Osteocyte (in vitro differentiated cells): ENCODE data around the gene CSE1L. TPM values are rescaled to one million over a fixed set of nuclear protein-coding genes. Genes with fewer than 3 reads are reported as not detected.

ENCODE experiments used
- DNase-seq: peaks from one replicate; pipeline ENCODE4 v3.0.0; 2021; ENCODE audit warnings: mixed read lengths; ENCODE audit not compliant: unreplicated experiment; ENCODE audit errors: extremely low spot score
- H3K27ac Mint-ChIP-seq: one replicate; pipeline ENCODE4 v1.8.0; 2021; ENCODE audit warnings: mild to moderate bottlenecking, mixed read lengths; ENCODE audit not compliant: unreplicated experiment
- H3K27me3 Mint-ChIP-seq: one replicate; pipeline ENCODE4 v1.8.0; 2021; ENCODE audit warnings: mixed read lengths; ENCODE audit not compliant: unreplicated experiment
- H3K36me3 Mint-ChIP-seq: one replicate; pipeline ENCODE4 v1.8.0; 2021; ENCODE audit warnings: mixed read lengths; ENCODE audit not compliant: unreplicated experiment
- H3K4me1 Mint-ChIP-seq: one replicate; pipeline ENCODE4 v1.8.0; 2021; ENCODE audit warnings: mixed read lengths; ENCODE audit not compliant: unreplicated experiment
- H3K4me3 Mint-ChIP-seq: one replicate; pipeline ENCODE4 v1.8.0; 2021; ENCODE audit warnings: mild to moderate bottlenecking, moderate library complexity, mixed read lengths; ENCODE audit not compliant: unreplicated experiment
- H3K9me3 Mint-ChIP-seq: one replicate; pipeline ENCODE4 v1.8.0; 2021; ENCODE audit warnings: mixed read lengths; ENCODE audit not compliant: unreplicated experiment
- CTCF ChIP-seq: fragments of 200-600 bp; sonication (generic); IDR thresholded peaks from 2 replicates; pipeline ENCODE4 v1.5.0; 2021; ENCODE audit warnings: antibody characterized with exemption, mild to moderate bottlenecking, moderate library complexity
- total RNA-seq: library from RNA; stranded (reverse); gene quantifications from 2 replicates; pipeline ENCODE4 v1.2.1, GENCODE V29; 2021

CSE1L gene
- total RNA-seq, 1 donor from 2014 or later, result 49.0 TPM

- TF ChIP-seq CTCF, result no peak
- no peak for DNase-seq
- no peaks in the 10 kb centered on the region for H3K27me3 Mint-ChIP-seq
- peaks cover under 1% of the 10 kb centered on the region for H3K36me3 Mint-ChIP-seq
- H3K4me1 Mint-ChIP-seq, result no peaks in the 10 kb centered on the region
- H3K27ac Mint-ChIP-seq, result no peak overlapping the region
- no peaks in the 10 kb centered on the region for H3K9me3 Mint-ChIP-seq
- no peak overlapping the region for H3K4me3 Mint-ChIP-seq
Measured at GRCh38 chr20:49039854-49040253, 6.3 kb upstream of the CSE1L start.

- no peak for TF ChIP-seq CTCF
- no peaks in the 10 kb centered on the region for H3K36me3 Mint-ChIP-seq
- no peak for DNase-seq
- peaks cover 14% of the 10 kb centered on the region for H3K4me1 Mint-ChIP-seq
- no peak overlapping the region for H3K27ac Mint-ChIP-seq
- no peaks in the 10 kb centered on the region for H3K9me3 Mint-ChIP-seq
- H3K4me3 Mint-ChIP-seq, result no peak overlapping the region
- H3K27me3 Mint-ChIP-seq, result no peaks in the 10 kb centered on the region
Measured at GRCh38 chr20:49043000-49043399, 3.1 kb upstream of the CSE1L start.

GRCh38 chr20:49045440-49046086, 549 bp upstream of the CSE1L start:
- H3K27me3 Mint-ChIP-seq, result no peaks in the 10 kb centered on the region
- H3K4me1 Mint-ChIP-seq, result peaks cover 20% of the 10 kb centered on the region
- H3K4me3 Mint-ChIP-seq, result peak overlapping the region; percentile 98
- no peak for DNase-seq
- H3K27ac Mint-ChIP-seq, result peak overlapping the region; percentile 96
- peaks cover 2% of the 10 kb centered on the region for H3K36me3 Mint-ChIP-seq
- no peaks in the 10 kb centered on the region for H3K9me3 Mint-ChIP-seq
- no peak for TF ChIP-seq CTCF

- Mint-ChIP-seq H3K27me3 (no peaks in the 10 kb centered on the region), H3K36me3 (peaks cover 2% of the 10 kb centered on the region), H3K9me3 (no peaks in the 10 kb centered on the region), H3K4me3 (no peak overlapping the region), H3K4me1 (peaks cover 23% of the 10 kb centered on the region), H3K27ac (no peak overlapping the region)
- no peak for TF ChIP-seq CTCF
- no peak for DNase-seq
Measured at GRCh38 chr20:49052334-49052733, 6.2 kb downstream of the CSE1L start.

- no peak for TF ChIP-seq CTCF
Measured at GRCh38 chr20:49054056-49054643, 8.0 kb downstream of the CSE1L start.

More at GRCh38 chr20:49054056-49054643, 8.0 kb downstream of the CSE1L start:
- Mint-ChIP-seq H3K4me3 (no peak overlapping the region), H3K27ac (no peak overlapping the region), H3K4me1 (peaks cover 11% of the 10 kb centered on the region), H3K36me3 (peaks cover 6% of the 10 kb centered on the region), H3K27me3 (no peaks in the 10 kb centered on the region), H3K9me3 (no peaks in the 10 kb centered on the region)
- no peak for DNase-seq
